ENCODE results near the gene ANO3. TPM values are rescaled to one million over a fixed set of nuclear protein-coding genes. Genes with fewer than 3 reads are reported as not detected.

The ANO3 gene
- total RNA-seq, 4 donors from 2014 or later: 1.6 to 1.8 TPM; not detected in 2

DNA sequence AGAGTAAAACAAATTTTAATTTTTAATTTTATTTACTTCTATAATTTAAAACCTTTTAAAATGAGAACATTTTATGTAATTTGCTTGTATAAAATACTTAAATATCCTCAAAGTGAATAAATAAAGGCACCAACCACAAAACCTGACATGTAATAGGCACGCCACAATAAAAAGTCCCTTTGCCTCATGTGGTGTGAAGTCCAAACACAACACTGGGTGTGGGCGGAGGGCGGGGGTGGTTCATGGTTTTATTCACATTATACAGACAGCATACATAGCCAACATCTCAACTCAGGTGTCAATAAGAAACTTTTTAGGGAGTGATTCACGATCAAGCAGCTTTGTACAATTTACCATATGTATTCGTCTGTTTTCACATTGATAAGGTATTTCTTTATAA, 107.9 kb downstream of the ANO3 start:
- no peak for TF ChIP-seq POLR2A (IDR thresholded peaks at IDR 0.05)
- TF ChIP-seq, protein P1, sequence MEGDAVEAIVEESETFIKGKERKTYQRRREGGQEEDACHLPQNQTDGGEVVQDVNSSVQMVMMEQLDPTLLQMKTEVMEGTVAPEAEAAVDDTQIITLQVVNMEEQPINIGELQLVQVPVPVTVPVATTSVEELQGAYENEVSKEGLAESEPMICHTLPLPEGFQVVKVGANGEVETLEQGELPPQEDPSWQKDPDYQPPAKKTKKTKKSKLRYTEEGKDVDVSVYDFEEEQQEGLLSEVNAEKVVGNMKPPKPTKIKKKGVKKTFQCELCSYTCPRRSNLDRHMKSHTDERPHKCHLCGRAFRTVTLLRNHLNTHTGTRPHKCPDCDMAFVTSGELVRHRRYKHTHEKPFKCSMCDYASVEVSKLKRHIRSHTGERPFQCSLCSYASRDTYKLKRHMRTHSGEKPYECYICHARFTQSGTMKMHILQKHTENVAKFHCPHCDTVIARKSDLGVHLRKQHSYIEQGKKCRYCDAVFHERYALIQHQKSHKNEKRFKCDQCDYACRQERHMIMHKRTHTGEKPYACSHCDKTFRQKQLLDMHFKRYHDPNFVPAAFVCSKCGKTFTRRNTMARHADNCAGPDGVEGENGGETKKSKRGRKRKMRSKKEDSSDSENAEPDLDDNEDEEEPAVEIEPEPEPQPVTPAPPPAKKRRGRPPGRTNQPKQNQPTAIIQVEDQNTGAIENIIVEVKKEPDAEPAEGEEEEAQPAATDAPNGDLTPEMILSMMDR (IDR thresholded peaks at IDR 0.05): no peak

DNA sequence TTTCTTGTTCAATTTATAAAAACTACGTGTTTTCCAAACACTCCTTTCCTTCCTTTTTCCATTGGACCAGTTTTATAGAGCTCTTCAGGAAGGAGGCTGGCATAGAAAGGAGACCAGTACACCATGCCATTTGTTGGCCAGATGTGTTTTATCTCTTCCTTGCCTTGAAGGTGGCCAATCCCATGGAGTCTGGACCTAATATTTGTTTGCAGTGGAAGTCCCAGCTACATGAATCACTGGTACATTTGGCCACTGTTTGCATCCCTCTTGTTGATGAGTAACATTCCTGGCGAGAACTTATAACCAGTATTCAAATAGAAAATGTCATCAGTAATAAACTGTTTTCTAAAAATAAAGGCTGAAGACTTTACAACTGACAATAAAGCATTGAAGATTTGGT, 110.2 kb downstream of the ANO3 start:
- Histone ChIP-seq H3K4me3 (no peak overlapping the region), H3K4me1 (no peaks in the 10 kb centered on the region), H3K9me3 (no peaks in the 10 kb centered on the region), H3K27me3 (no peaks in the 10 kb centered on the region), H3K27ac (no peak overlapping the region), H3K36me3 (no peaks in the 10 kb centered on the region)
- intact Hi-C loops (cut with DNase I; ENCODE audit: low total_unique reads): no loop called here
- no peak for TF ChIP-seq POLR2A (IDR thresholded peaks at IDR 0.05)
- TF ChIP-seq, protein P1 (IDR thresholded peaks at IDR 0.05): no peak
- DNase-seq: no peak

More for the DNA sequence above, 107.9 kb downstream of the ANO3 start:
- H3K4me1 ChIP-seq: no peaks in the 10 kb centered on the region
- H3K9me3 ChIP-seq: no peaks in the 10 kb centered on the region
- H3K27ac ChIP-seq: no peak overlapping the region
- intact Hi-C loops (cut with DNase I; ENCODE audit: low total_unique reads): no loop called here
- H3K36me3 ChIP-seq: no peaks in the 10 kb centered on the region
- no peak for DNase-seq
- no peaks in the 10 kb centered on the region for H3K27me3 ChIP-seq
- H3K4me3 ChIP-seq: no peak overlapping the region

DNA sequence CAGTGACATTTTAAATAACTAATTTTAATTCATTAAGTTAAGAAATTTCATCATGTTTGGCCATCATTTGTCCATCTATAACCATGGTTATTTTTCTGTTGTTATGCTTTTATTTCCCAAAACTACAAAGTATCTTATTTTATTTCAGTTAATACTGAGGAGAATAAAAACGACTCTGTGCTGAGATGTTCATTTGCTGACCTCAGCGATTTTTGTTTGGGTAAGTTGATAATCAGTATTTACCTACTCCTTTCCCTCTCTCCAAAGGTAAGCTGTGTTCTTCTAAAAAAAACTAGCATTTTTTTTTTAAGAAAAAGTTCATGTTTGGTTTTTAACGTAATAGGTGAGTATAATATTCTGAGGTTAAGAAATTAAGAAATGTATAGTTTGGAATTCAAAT, 111.7 kb downstream of the ANO3 start:
- no peak for DNase-seq
- no peaks in the 10 kb centered on the region for H3K9me3 ChIP-seq
- H3K36me3 ChIP-seq: no peaks in the 10 kb centered on the region
- H3K27ac ChIP-seq: no peak overlapping the region
- no peaks in the 10 kb centered on the region for H3K27me3 ChIP-seq
- no peak overlapping the region for H3K4me3 ChIP-seq
- TF ChIP-seq, protein P1 (IDR thresholded peaks at IDR 0.05): no peak
- no peak for TF ChIP-seq POLR2A (IDR thresholded peaks at IDR 0.05)
- intact Hi-C loops (cut with DNase I; ENCODE audit: low total_unique reads): no loop called here
- no peaks in the 10 kb centered on the region for H3K4me1 ChIP-seq

DNA sequence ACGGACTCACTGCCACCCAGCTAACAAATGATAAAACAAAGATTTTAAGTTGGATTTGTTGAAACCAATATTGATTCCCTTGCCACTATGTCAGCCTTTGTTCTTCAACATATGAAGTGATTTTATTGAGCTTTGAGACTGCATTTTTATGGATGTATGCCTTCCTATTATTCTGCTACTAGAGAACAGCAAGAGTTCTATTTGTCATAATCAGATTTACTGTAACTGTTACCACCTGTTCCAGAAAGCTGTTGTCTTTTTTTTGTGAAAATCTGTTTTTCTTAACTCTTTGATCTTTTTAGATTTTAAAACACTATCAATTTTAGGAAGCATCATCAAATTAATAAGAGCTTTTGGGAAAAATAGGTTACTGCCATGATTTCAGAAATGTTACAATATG, 125.7 kb downstream of the ANO3 start:
- DNase-seq: no peak
- no peaks in the 10 kb centered on the region for H3K4me1 ChIP-seq
- H3K4me3 ChIP-seq: no peak overlapping the region
- intact Hi-C loops (cut with DNase I; ENCODE audit: low total_unique reads): no loop called here
- no peaks in the 10 kb centered on the region for H3K27me3 ChIP-seq
- no peak overlapping the region for H3K27ac ChIP-seq
- TF ChIP-seq POLR2A (IDR thresholded peaks at IDR 0.05): no peak
- TF ChIP-seq, protein P1 (IDR thresholded peaks at IDR 0.05): no peak
- H3K9me3 ChIP-seq: no peaks in the 10 kb centered on the region
- no peaks in the 10 kb centered on the region for H3K36me3 ChIP-seq

DNA sequence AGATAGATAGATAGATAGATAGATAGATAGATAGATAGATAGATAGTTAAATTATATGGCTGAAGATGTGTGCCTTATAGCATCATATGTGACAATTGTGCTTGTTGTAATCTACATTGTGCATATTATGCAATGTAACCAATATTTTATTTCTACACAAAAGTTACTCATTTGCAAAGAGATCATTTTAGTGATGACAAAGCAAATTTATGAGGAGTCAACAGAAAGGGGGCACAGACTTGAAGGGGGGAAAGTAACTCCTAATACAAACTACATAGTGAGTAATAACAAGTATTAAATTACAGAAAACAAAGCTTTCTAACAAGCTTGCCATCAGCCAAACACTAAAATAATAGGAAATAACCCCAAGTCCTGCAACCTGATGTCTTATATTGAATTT, 133.3 kb downstream of the ANO3 start:
- Histone ChIP-seq H3K4me1 (no peaks in the 10 kb centered on the region), H3K9me3 (no peaks in the 10 kb centered on the region), H3K27me3 (no peaks in the 10 kb centered on the region), H3K27ac (no peak overlapping the region), H3K36me3 (no peaks in the 10 kb centered on the region), H3K4me3 (no peak overlapping the region)
- TF ChIP-seq, protein P1 (IDR thresholded peaks at IDR 0.05): no peak
- no peak for TF ChIP-seq POLR2A (IDR thresholded peaks at IDR 0.05)
- no peak for DNase-seq
- intact Hi-C loops (cut with DNase I; ENCODE audit: low total_unique reads): no loop called here

Data from uterus (tissue), 4 donors.